GM23338 (cell line): Measurements from ENCODE around the gene IBTK. TPM values are rescaled to one million over a fixed set of nuclear protein-coding genes. Genes with fewer than 3 reads are reported as not detected.

Experiments used
- ATAC-seq: fragments of 200-7000 bp; cut with Tn5 transposase; 3 replicates; pipeline ENCODE4 v1.9.1; 2020
- DNase-seq: peaks from one replicate; pipeline ENCODE4 v3.0.0-alpha.2; 2015; ENCODE audit warnings: low spot score
- H2AFZ ChIP-seq: fragments of 200-600 bp; sonication (generic); 2 replicates; pipeline ENCODE4 v1.8.0; 2016; ENCODE audit warnings: antibody characterized with exemption, mild to moderate bottlenecking, moderate library complexity
- H3F3A ChIP-seq: fragments of 200-600 bp; sonication (generic); replicated peaks from 2 replicates; pipeline ENCODE4 v1.8.0; 2017; ENCODE audit warnings: antibody characterized with exemption, mixed run types, low read depth
- H3K27ac ChIP-seq: fragments of 200-600 bp; sonication (generic); 2 replicates; pipeline ENCODE4 v1.6.1; 2016; ENCODE audit warnings: low read depth
- H3K27me3 ChIP-seq: fragments of 200-600 bp; sonication (generic); 2 replicates; pipeline ENCODE4 v1.8.0; 2016; ENCODE audit warnings: mild to moderate bottlenecking, mixed run types, moderate library complexity; ENCODE audit not compliant: insufficient read depth
- H3K36me3 ChIP-seq: fragments of 200-600 bp; sonication (generic); 2 replicates; pipeline ENCODE4 v1.8.0; 2016; ENCODE audit warnings: mild to moderate bottlenecking; ENCODE audit not compliant: insufficient read depth
- H3K4me1 ChIP-seq: fragments of 200-600 bp; sonication (generic); 2 replicates; pipeline ENCODE4 v1.8.0; 2016; ENCODE audit warnings: mild to moderate bottlenecking, moderate library complexity; ENCODE audit not compliant: insufficient read depth
- H3K4me2 ChIP-seq: fragments of 200-600 bp; sonication (generic); 2 replicates; pipeline ENCODE4 v1.7.1; 2017; ENCODE audit warnings: mixed run types
- H3K4me3 ChIP-seq: fragments of 200-600 bp; sonication (generic); 2 replicates; pipeline ENCODE4 v1.6.1; 2016; ENCODE audit warnings: mixed run types
- H3K79me2 ChIP-seq: fragments of 200-600 bp; sonication (generic); replicated peaks from 2 replicates; pipeline ENCODE4 v1.8.0; 2017; ENCODE audit warnings: mild to moderate bottlenecking; ENCODE audit not compliant: insufficient read depth
- H3K9me2 ChIP-seq: fragments of 200-600 bp; sonication (generic); 2 replicates; pipeline ENCODE4 v1.8.0; 2017; ENCODE audit not compliant: insufficient read depth
- H4K20me1 ChIP-seq: fragments of 200-600 bp; sonication (generic); replicated peaks from 2 replicates; pipeline ENCODE4 v1.8.0; 2017; ENCODE audit warnings: mild to moderate bottlenecking; ENCODE audit not compliant: insufficient read depth
- H3K27ac Mint-ChIP-seq: 2 replicates; pipeline ENCODE4 v1.8.0; 2020; ENCODE audit warnings: inconsistent platforms, mild to moderate bottlenecking, moderate library complexity, mixed read lengths
- H3K27me3 Mint-ChIP-seq: 3 replicates; pipeline ENCODE4 v1.8.0; 2022; ENCODE audit warnings: low read depth, mild to moderate bottlenecking, moderate library complexity, mixed read lengths, inconsistent platforms; ENCODE audit not compliant: insufficient read depth, poor library complexity
- H3K36me3 Mint-ChIP-seq: 3 replicates; pipeline ENCODE4 v1.8.0; 2021; ENCODE audit warnings: low read depth, mild to moderate bottlenecking, inconsistent platforms, moderate library complexity, mixed read lengths
- H3K4me1 Mint-ChIP-seq: 3 replicates; pipeline ENCODE4 v1.8.0; 2020; ENCODE audit warnings: mild to moderate bottlenecking, inconsistent platforms, mixed read lengths
- H3K4me3 Mint-ChIP-seq: 3 replicates; pipeline ENCODE4 v1.8.0; 2021; ENCODE audit warnings: moderate library complexity, mild to moderate bottlenecking, inconsistent platforms, mixed read lengths
- H3K9me3 Mint-ChIP-seq: 3 replicates; pipeline ENCODE4 v1.8.0; 2020; ENCODE audit warnings: moderate library complexity, mild to moderate bottlenecking, inconsistent platforms, mixed read lengths
- CREB1 ChIP-seq: fragments of 250-450 bp; sonication (Bioruptor Pico); IDR thresholded peaks from 2 replicates; pipeline ENCODE4 v1.5.0; 2020; ENCODE audit warnings: low read depth, mild to moderate bottlenecking, moderate library complexity
- ETS1 ChIP-seq: IDR thresholded peaks from 2 replicates; pipeline ENCODE4 v1.6.1; 2016; ENCODE audit warnings: antibody characterized with exemption
- EZH2 ChIP-seq: fragments of 200-600 bp; sonication (generic); IDR thresholded peaks from one replicate; pipeline ENCODE4 v1.8.0; 2017; ENCODE audit warnings: antibody characterized with exemption, mild to moderate bottlenecking, low read depth; ENCODE audit not compliant: unreplicated experiment
- EZH2phosphoT487 ChIP-seq: fragments of 200-600 bp; sonication (generic); IDR thresholded peaks from one replicate; pipeline ENCODE4 v1.8.1; 2018; ENCODE audit warnings: antibody characterized with exemption; ENCODE audit not compliant: unreplicated experiment
- JUNB ChIP-seq: IDR thresholded peaks from one replicate; pipeline ENCODE4 v1.6.1; 2016; ENCODE audit warnings: antibody characterized with exemption; ENCODE audit not compliant: unreplicated experiment
- NANOG ChIP-seq: IDR thresholded peaks from 2 replicates; pipeline ENCODE4 v1.6.1; 2016; ENCODE audit warnings: antibody characterized with exemption, borderline replicate concordance
- POLR2AphosphoS5 ChIP-seq: IDR thresholded peaks from 2 replicates; pipeline ENCODE4 v1.6.1; 2016; ENCODE audit warnings: antibody characterized with exemption, low read depth
- STAT1 ChIP-seq: IDR thresholded peaks from one replicate; pipeline ENCODE4 v1.6.1; 2016; ENCODE audit warnings: antibody characterized with exemption; ENCODE audit not compliant: unreplicated experiment
- ZNF114 ChIP-seq: fragments of 250-450 bp; sonication (Bioruptor Pico); IDR thresholded peaks from 2 replicates; pipeline ENCODE4 v1.5.0; 2020; ENCODE audit warnings: mild to moderate bottlenecking, moderate library complexity
- ZNF331 ChIP-seq: fragments of 250-450 bp; sonication (Bioruptor Pico); IDR thresholded peaks from 2 replicates; pipeline ENCODE4 v1.5.0; 2020; ENCODE audit warnings: low read depth, mild to moderate bottlenecking, moderate library complexity
- polyA plus RNA-seq: library from polyadenylated mRNA; unstranded; fragments of >200 nt; fragmentation: Nextera tagmentation; extraction: Ambion mirVana; gene quantifications from 2 replicates; pipeline ENCODE4 v1.2.1, GENCODE V29; 2016
- total RNA-seq: library from RNA; depleted of rRNA; stranded (reverse); fragments of >200 nt; shearing (Covaris generic); gene quantifications from 2 replicates; pipeline ENCODE4 v1.2.3, GENCODE V29; 2014
- TF ChIP-seq, protein P1 (sequence below): IDR thresholded peaks from one replicate; pipeline ENCODE4 v1.6.1; 2018; ENCODE audit warnings: antibody characterized with exemption; ENCODE audit not compliant: unreplicated experiment
- TF ChIP-seq, protein P2 (sequence below): fragments of 250-450 bp; sonication (Bioruptor Pico); IDR thresholded peaks from 2 replicates; pipeline ENCODE4 v1.5.0; 2020; ENCODE audit warnings: mild to moderate bottlenecking, moderate library complexity
- TF ChIP-seq, protein P3 (sequence below), 2 experiments: fragments of 200-600 bp in 1 of 2; sonication (generic) in 1 of 2; conservative IDR thresholded peaks; 2 replicates each; pipeline versions ENCODE4 v1.5.1 to v1.6.1; 2016 to 2017; ENCODE audit warnings: antibody characterized with exemption in 2 of 2, low read depth in 2 of 2, mild to moderate bottlenecking in 2 of 2, moderate library complexity in 1 of 2

Gene IBTK
- total and polyA plus RNA-seq, 2 experiments from 2014 or later: 16.0 to 28.7 TPM

DNA sequence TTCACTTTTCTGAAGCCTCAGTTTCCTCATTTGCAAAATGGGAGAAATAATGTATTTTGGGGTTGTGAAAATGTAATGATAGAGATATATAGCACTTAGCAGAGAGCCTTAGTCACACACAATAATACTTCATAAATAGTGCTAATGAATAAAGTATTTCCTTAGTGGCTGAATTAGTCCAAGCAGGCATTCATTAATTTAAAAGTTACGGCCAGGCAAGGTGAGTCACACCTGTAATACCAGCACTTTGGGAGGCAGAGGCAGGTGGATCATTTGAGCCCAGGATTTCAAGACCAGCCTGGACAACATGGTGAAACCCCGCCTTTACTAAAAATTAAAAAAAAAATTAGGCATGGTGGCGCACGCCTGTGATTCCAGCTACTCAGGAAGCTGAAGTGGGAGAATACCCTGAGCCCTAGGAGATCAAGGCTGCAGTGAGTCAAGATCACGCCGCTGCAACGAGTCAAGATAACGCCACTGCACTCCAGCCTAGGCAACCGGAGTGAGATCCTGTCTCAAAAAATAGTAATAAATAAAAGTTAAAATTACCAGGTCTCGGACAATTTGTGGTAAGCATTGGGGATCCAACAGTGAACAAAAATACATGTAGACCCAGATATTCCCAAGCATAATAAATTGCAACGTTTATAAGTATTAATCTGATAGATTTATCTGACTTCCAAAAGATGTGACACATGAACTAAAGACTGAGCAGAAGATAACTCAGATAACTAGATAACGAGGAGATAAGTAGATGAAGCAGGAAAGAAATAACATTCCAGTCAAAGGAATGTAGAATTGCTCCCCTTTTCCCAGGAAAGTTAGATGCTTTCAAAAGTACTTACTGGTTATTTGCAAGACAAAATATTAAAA is 2.1 kb upstream of the IBTK start:
- no peak overlapping the region for H3K4me3 ChIP-seq
- Mint-ChIP-seq H3K9me3 (no peaks in the 10 kb centered on the region; the same call in 2 of the 3 replicates), H3K4me1 (peaks cover 27% of the 10 kb centered on the region), H3K27ac (no peak overlapping the region), H3K4me3 (no peak overlapping the region), H3K27me3 (peaks cover 4% of the 10 kb centered on the region), H3K36me3 (peaks cover under 1% of the 10 kb centered on the region; the same call in 2 of the 3 replicates)
- H3K4me1 ChIP-seq: peaks cover 28% of the 10 kb centered on the region
- TF ChIP-seq, protein P1, sequence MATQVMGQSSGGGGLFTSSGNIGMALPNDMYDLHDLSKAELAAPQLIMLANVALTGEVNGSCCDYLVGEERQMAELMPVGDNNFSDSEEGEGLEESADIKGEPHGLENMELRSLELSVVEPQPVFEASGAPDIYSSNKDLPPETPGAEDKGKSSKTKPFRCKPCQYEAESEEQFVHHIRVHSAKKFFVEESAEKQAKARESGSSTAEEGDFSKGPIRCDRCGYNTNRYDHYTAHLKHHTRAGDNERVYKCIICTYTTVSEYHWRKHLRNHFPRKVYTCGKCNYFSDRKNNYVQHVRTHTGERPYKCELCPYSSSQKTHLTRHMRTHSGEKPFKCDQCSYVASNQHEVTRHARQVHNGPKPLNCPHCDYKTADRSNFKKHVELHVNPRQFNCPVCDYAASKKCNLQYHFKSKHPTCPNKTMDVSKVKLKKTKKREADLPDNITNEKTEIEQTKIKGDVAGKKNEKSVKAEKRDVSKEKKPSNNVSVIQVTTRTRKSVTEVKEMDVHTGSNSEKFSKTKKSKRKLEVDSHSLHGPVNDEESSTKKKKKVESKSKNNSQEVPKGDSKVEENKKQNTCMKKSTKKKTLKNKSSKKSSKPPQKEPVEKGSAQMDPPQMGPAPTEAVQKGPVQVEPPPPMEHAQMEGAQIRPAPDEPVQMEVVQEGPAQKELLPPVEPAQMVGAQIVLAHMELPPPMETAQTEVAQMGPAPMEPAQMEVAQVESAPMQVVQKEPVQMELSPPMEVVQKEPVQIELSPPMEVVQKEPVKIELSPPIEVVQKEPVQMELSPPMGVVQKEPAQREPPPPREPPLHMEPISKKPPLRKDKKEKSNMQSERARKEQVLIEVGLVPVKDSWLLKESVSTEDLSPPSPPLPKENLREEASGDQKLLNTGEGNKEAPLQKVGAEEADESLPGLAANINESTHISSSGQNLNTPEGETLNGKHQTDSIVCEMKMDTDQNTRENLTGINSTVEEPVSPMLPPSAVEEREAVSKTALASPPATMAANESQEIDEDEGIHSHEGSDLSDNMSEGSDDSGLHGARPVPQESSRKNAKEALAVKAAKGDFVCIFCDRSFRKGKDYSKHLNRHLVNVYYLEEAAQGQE: no peak
- TF ChIP-seq JUNB (no peak), STAT1 (no peak), CREB1 (no peak), POLR2AphosphoS5 (no peak), EZH2phosphoT487 (no peak), NANOG (no peak), ZNF114 (CRISPR knock-in tag) (no peak), ETS1 (no peak), EZH2 (no peak), ZNF331 (CRISPR knock-in tag) (no peak)
- TF ChIP-seq, protein P2, sequence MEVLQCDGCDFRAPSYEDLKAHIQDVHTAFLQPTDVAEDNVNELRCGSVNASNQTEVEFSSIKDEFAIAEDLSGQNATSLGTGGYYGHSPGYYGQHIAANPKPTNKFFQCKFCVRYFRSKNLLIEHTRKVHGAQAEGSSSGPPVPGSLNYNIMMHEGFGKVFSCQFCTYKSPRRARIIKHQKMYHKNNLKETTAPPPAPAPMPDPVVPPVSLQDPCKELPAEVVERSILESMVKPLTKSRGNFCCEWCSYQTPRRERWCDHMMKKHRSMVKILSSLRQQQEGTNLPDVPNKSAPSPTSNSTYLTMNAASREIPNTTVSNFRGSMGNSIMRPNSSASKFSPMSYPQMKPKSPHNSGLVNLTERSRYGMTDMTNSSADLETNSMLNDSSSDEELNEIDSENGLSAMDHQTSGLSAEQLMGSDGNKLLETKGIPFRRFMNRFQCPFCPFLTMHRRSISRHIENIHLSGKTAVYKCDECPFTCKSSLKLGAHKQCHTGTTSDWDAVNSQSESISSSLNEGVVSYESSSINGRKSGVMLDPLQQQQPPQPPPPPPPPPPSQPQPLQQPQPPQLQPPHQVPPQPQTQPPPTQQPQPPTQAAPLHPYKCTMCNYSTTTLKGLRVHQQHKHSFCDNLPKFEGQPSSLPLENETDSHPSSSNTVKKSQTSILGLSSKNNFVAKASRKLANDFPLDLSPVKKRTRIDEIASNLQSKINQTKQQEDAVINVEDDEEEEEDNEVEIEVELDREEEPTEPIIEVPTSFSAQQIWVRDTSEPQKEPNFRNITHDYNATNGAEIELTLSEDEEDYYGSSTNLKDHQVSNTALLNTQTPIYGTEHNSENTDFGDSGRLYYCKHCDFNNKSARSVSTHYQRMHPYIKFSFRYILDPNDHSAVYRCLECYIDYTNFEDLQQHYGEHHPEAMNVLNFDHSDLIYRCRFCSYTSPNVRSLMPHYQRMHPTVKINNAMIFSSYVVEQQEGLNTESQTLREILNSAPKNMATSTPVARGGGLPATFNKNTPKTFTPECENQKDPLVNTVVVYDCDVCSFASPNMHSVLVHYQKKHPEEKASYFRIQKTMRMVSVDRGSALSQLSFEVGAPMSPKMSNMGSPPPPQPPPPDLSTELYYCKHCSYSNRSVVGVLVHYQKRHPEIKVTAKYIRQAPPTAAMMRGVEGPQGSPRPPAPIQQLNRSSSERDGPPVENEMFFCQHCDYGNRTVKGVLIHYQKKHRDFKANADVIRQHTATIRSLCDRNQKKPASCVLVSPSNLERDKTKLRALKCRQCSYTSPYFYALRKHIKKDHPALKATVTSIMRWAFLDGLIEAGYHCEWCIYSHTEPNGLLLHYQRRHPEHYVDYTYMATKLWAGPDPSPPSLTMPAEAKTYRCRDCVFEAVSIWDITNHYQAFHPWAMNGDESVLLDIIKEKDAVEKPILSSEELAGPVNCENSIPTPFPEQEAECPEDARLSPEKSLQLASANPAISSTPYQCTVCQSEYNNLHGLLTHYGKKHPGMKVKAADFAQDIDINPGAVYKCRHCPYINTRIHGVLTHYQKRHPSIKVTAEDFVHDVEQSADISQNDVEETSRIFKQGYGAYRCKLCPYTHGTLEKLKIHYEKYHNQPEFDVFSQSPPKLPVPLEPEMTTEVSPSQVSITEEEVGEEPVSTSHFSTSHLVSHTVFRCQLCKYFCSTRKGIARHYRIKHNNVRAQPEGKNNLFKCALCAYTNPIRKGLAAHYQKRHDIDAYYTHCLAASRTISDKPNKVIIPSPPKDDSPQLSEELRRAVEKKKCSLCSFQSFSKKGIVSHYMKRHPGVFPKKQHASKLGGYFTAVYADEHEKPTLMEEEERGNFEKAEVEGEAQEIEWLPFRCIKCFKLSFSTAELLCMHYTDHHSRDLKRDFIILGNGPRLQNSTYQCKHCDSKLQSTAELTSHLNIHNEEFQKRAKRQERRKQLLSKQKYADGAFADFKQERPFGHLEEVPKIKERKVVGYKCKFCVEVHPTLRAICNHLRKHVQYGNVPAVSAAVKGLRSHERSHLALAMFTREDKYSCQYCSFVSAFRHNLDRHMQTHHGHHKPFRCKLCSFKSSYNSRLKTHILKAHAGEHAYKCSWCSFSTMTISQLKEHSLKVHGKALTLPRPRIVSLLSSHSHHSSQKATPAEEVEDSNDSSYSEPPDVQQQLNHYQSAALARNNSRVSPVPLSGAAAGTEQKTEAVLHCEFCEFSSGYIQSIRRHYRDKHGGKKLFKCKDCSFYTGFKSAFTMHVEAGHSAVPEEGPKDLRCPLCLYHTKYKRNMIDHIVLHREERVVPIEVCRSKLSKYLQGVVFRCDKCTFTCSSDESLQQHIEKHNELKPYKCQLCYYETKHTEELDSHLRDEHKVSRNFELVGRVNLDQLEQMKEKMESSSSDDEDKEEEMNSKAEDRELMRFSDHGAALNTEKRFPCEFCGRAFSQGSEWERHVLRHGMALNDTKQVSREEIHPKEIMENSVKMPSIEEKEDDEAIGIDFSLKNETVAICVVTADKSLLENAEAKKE: no peak
- TF ChIP-seq, protein P3, sequence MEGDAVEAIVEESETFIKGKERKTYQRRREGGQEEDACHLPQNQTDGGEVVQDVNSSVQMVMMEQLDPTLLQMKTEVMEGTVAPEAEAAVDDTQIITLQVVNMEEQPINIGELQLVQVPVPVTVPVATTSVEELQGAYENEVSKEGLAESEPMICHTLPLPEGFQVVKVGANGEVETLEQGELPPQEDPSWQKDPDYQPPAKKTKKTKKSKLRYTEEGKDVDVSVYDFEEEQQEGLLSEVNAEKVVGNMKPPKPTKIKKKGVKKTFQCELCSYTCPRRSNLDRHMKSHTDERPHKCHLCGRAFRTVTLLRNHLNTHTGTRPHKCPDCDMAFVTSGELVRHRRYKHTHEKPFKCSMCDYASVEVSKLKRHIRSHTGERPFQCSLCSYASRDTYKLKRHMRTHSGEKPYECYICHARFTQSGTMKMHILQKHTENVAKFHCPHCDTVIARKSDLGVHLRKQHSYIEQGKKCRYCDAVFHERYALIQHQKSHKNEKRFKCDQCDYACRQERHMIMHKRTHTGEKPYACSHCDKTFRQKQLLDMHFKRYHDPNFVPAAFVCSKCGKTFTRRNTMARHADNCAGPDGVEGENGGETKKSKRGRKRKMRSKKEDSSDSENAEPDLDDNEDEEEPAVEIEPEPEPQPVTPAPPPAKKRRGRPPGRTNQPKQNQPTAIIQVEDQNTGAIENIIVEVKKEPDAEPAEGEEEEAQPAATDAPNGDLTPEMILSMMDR (conservative IDR thresholded peaks at IDR 0.05; ENCODE audit: low read depth in 2 of 2): no peak
- DNase-seq (no peak), ATAC-seq (no peak)
- H3K27ac ChIP-seq: no peak overlapping the region
- H3K79me2 ChIP-seq: peaks cover 25% of the 10 kb centered on the region
- no peaks in the 10 kb centered on the region for H3K36me3 ChIP-seq
- H4K20me1 ChIP-seq: peaks cover 4% of the 10 kb centered on the region; the same call in 1 of the 2 replicates
- H3K9me2 ChIP-seq: no peaks in the 10 kb centered on the region
- no peaks in the 10 kb centered on the region for H3K27me3 ChIP-seq
- no peaks in the 10 kb centered on the region; the same call in 1 of the 2 replicates for H3F3A ChIP-seq
- H2AFZ ChIP-seq: no peak overlapping the region
- H3K4me2 ChIP-seq: no peak overlapping the region
